ENCODE data around the gene UGGT2.
"Not testable (repeated sequence)": the region's sequence is repeated elsewhere in the genome, so short reads cannot be mapped to it uniquely, and the experiment has no call there.

UGGT2 gene

GRCh38 chr13:95800436-95800835, 252.8 kb downstream of the UGGT2 start:
- no peak for DNase-seq (ENCODE audit: low read depth)

GRCh38 chr13:95797016-95797415, 256.2 kb downstream of the UGGT2 start:
- DNase-seq (ENCODE audit: low read depth), result no peak

DNA sequence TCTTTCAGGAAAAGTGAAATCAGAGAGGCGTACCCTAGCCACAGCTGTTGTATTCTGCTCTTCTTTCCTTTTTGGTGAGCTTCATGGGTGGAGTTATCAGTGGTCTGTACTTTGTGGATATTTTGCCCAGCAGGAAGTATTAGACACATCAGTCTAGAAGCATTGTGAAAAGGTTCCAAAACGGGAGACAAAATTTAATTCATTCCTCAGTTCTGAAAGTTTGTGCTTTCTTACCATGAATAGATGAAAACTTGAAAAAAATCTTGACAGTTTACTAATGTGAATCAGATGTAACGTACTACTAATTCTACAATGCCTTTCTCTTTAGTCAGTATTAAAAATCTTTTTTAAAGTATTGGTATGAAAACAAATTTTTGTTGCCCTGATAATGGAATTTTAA, 259.4 kb downstream of the UGGT2 start:
- no peak for DNase-seq (ENCODE audit: low read depth)

DNA sequence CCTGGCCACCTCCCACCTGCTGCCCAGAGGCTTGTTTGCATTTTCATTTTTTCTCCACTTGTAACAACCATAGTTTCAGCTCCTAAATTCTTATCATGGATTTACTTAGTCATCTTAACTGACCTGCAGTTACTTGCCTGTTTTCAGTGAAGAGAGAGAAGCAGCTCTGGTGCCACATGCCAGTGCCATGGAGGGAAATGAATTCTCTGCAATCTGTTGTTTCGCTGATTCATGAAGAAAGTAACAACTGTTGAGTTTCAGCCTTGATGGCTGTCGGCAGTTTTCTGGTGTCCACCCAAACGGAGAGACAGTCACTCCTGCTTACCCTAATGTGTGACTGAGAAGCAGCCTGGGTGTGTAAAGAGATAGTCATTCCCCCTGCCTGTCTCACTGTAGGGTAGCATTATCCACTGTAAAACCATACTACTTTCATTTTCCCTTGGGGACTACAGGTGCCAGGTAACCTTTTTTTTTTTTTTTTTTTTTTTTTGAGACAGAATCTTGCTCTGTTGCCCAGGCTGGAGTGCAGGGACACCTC, 260.1 kb downstream of the UGGT2 start:
- no peak for DNase-seq (ENCODE audit: low read depth)

DNA sequence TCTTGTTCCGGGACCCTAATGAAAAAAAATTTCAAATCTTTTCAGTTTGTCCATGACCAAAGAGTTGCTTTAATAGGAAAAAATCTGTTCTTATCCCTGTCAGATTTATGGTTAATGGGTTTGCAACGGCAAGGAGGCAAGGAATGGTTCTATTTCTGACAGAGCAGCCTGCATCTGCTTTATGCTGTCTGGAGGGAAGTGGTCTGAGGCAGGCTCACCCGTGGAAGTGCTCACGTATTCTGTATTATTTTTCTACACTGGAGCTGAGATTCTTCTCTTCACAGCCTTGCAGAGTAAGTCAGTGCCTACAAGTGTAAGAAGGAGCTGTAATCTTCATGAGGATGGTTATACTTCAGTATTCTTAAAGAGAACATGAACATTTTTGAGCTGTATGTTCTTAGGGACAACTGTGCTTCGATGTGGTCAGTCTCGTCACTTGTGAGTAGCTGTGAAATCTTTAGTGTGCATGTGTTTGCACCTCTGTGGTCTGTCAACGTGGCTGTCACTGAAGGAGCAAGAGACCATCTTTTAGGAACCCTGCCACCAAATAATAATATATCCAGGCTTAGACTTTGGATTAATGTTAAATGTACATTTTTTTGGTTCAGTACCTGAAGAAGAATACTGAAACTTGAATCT, 262.0 kb downstream of the UGGT2 start:
- DNase-seq (ENCODE audit: low read depth), result no peak

GRCh38 chr13:95789315-95789714, 263.9 kb downstream of the UGGT2 start:
- not testable (repeated sequence) for DNase-seq (ENCODE audit: low read depth)

- DNase-seq (ENCODE audit: low read depth), result no peak
These were observed 265.1 kb downstream of the UGGT2 start for GRCh38 chr13:95788100-95788463.

GRCh38 chr13:95787356-95788099, 265.7 kb downstream of the UGGT2 start:
- DNase-seq (ENCODE audit: low read depth), result no peak

- DNase-seq (ENCODE audit: low read depth), result no peak
These were observed 268.3 kb downstream of the UGGT2 start for GRCh38 chr13:95784900-95785290.

- no peak for DNase-seq (ENCODE audit: low read depth)
These were observed 268.9 kb downstream of the UGGT2 start for GRCh38 chr13:95784161-95784899.

DNA sequence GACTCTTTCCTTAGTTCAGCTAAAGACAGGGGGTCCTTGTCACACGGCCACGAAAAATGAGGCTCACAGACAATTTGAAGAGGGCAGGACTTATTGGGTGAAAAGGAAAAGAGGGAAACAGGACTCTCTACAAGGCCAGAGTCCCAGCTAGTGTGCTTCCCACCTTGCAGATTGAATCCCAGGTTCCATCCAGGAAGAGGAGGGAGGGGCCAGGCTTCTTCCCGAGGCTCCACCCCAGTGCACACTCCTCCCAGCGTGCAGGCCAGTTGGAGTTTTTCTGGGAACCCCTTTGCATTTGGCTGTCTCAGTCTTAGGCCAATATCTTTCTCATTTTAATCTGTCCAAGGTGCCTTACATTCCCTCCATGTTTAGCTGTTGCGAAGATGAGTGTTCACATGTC, 269.5 kb downstream of the UGGT2 start:
- DNase-seq (ENCODE audit: low read depth), result no peak

DNA sequence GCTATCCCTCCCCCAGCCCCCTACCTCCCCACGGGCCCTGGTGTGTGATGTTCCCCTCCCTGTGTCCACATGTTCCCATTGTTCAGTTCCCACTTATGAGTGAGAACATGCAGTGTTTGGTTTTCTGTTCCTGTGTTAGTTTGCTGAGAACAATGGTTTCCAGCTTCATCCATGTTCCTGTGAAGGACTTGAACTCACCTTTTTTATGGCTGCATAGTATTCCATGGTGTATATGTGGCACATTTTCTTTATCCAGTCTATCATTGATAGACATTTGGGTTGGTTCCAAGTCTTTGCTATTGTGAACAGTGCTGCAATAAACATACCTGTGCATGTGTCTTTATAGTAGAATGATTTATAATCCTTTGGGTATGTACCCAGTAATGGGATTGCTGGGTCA, 271.3 kb downstream of the UGGT2 start:
- not testable (repeated sequence) for DNase-seq (ENCODE audit: low read depth)

DNA sequence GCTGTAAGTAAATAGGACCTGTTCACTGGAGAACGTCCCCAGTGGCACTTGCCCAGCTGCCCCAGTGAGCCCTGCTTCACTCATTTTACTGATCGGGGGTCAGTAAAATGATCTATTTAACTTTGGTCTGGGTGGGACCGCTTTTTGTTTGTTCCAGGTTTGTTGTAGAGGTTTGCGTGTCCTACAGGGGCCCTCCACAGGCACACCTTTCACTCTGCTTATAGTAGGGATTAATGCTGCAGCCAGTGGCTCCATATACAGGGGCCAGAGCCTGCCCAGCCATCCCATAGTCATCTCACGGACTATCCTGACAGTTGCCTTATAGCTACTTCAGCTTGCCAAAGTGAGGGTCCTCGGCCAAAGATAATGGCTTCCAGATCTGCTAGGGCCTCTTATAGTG, 272.2 kb downstream of the UGGT2 start:
- DNase-seq (ENCODE audit: low read depth), result no peak

- DNase-seq (ENCODE audit: low read depth), result no peak
These were observed 273.7 kb downstream of the UGGT2 start for GRCh38 chr13:95779522-95779921.

DNA sequence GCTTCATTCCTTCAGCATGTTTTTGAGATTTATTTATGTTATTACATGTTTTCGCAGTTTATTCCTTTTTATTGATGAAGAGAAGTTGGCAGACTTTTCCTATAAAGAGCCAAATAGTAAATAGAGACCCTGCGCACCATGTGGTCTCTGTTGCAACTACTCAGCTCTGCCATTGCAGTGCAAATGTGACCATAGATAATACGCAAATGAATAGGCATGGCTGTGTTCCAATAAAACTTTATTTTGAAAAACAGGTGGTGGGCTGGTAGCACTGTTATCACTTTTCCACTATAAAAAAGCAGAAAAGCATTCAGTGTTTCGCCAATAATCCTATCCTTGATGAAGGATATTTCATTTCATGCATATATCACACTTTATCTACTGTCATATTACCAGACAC, 281.3 kb downstream of the UGGT2 start:
- DNase-seq (ENCODE audit: low read depth), result no peak

GRCh38 chr13:95763601-95764000, 289.6 kb downstream of the UGGT2 start:
- no peak for DNase-seq (ENCODE audit: low read depth)

GRCh38 chr13:95762626-95763025, 290.6 kb downstream of the UGGT2 start:
- not testable (repeated sequence) for DNase-seq (ENCODE audit: low read depth)

GRCh38 chr13:95756072-95756471, 297.1 kb downstream of the UGGT2 start:
- no peak for DNase-seq (ENCODE audit: low read depth)

DNA sequence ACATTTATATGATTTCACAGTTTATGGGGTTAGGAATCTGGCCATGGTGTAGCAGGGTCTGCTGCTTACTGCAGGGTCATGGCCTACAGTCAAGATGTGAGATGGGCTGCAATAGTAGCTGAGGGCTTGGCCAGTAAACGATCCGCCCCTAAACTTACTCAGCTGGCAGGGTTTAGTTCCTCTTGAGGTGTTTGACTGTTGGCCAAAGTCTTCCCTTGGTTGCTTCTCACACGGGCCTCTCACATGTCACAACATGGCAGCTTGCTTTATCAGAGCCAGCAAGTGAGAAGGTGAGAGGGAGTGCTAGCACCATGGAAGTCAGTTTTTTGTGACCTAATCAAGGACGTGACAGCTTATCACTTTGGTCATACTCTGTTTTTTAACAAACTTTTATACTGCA, 299.1 kb downstream of the UGGT2 start:
- no peak for DNase-seq (ENCODE audit: low read depth)

DNA sequence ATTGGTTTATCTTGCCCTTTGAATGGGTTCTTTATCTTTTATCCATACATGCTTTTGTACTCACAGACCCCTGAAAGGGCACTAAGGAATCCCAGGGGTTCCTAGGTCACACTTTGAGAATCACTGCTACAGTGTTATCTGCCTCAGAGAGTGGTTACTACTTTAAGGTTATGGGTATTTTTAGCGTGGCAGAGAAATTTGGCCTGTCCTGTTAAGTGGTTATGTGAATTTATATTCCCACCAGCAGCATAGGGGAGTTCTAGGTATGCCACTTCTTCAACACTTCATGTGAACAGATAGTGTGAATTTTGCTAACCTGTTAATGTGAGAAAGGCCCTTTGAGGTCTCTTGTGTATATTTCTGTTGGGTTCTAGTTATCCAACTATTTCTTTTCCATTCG, 300.5 kb downstream of the UGGT2 start:
- DNase-seq (ENCODE audit: low read depth), result no peak

Measured in activated gamma-delta T cell treated with anti-CD3 and anti-CD28 coated beads, Interleukin-2, amount 50 U/mL, for 16 hours (primary cell).